CD4-positive, alpha-beta T cell treated with Interleukin-6 at 100 ng/mL for 8 hours (primary cell): ENCODE results near the gene TMC1.
"Not testable (repeated sequence)": the region's sequence is repeated elsewhere in the genome, so short reads cannot be mapped to it uniquely, and the experiment has no call there.

Experiments
- DNase-seq: peaks from one replicate; pipeline ENCODE4 v3.0.0-alpha.2; 2020; ENCODE audit warnings: mixed read lengths, low spot score

Gene TMC1

DNA sequence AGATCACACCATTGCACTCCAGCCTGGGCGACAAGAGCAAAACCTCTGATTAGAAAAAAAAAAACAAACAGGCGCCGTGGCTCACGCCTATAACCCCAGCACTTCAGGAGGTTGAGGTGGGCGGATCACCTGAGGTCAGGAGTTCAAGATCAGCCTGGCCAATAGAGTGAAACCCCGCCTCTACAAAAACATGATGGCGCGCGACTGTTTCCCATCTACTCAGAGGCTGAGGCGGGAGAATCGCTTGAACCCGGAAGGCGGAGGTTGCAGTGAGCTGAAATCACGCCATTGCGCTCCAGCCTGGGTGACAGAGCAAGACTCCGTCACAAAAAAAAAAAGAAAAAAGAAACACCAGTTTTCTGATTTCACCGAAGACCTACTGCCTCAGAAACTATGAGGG is at the start of gene TMC1:
TSS of gene TMC1 (plus strand) at position 193 of the 400 bp plus-strand sequence. CDS start 127,041 bp downstream, outside the sequence.
- DNase-seq: not testable (repeated sequence)

DNA sequence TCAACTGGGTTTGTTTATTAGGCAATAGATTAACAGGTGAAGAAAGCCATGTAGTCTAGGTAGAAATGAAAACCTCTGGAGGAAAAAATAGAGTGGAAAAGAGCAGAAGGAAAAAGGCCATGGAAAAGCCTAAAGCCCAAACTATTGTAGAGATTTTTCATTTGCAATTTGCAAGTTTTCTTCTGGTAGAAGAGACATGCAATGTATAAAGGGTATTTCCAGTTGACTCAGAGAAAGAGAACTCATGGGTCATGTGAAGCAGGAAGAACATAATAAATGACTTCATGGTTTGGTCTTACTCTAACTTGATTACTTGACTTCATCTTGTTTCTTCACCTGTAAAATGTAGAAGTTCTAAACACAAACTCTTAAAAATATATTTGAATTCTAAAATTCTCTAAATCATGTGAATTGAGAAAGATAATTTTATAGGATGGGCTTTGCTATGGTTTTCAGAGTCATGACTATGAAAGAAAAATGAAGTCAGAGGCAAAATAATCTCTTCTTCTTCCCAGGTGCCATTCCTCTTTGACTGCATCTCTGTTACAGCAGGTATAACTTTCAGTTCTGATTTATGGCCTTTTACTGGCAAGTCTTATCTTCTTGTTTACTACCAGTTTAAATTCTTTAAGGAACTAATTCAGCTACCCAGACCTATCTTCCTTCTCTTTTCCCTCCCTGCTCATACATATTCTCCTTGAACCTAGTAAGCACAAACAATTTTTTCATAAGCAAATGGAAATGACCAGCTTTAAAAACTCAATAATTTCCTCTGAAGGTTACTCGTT is 47.7 kb upstream of the TMC1 start:
- DNase-seq: no peak

DNA sequence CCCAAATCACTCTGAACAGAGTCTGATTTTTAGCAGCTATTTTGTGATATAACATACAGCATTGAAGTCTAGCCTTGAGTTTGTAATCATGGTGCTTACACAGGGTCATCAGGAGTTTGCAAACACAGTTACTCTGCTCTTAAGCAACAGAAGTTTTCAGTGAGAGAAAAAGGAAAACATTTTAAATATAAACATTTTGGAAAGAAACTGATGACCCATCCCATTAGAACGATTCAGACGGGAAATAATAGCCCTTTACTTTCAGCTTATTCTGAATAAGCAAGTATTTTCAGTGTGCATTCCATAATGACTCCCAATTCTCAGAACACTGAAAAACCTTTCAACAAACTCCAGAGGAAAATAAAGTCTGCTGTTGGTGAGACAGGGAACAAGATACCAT is 46.7 kb upstream of the TMC1 start:
- DNase-seq: no peak

DNA sequence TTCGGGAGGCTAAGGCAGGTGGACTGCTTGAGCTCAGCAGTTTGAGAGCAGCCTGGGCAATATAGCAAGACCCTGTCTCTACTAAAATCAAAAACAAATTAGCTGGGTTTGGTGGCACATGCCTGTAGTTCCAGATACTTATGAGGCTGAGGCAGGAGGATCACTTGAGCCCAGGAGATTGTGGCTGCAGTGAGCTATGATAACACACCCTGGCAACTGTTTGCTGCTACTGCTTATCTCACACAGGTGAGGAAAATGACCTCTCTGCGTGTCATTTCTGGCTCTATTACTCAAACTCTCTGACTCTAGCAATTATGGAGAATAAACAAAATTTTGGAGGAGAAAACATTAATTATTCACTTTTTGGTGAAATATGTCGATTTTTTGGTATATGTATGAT is 45.3 kb upstream of the TMC1 start:
- DNase-seq: no peak

DNA sequence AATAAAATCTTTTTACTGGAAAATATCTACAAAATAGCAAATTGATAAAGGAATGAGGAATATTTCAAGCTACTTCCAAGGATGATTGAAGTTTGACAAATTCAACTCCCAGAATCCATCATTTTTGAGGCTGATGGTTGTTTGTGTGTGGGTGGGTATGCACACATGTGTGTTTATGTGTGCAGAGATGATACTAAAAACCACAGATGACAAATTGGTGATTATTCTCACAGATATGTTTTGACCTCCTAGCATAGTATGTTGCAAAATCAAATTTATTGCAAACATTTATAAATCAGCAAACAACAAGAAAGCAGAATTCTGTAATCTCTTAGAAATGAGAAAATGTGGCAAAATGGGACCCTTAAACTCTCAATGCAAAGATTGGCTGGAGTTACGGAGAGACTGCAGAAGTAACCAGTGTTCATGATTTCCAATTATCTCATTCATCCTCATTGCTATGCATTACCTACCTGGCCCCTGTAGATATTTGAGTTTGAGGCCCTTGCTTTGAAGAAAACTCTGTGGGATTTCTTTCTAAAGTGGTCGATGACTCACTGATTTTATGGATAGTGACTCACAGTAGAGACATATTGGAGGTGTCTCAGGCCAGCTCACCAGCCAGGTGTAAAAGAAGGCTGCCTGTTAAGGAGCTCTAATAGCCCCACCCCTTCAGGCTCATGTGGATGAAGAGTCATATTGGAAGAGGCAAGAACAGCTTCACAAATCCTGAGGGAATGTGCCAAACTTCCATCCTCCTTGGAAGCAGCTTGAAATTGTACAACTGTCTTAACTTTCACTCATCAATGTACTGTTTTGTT is 44.6 kb upstream of the TMC1 start:
- DNase-seq: peak; percentile 49

- no peak for DNase-seq
Observed at GRCh38 chr9:72477930-72478518, 43.4 kb upstream of the TMC1 start.

- DNase-seq: no peak
Observed at GRCh38 chr9:72478966-72479365, 42.4 kb upstream of the TMC1 start.

- DNase-seq: not testable (repeated sequence)
Observed at GRCh38 chr9:72480261-72480660, 41.1 kb upstream of the TMC1 start.

- DNase-seq: no peak
Observed at GRCh38 chr9:72480921-72481320, 40.5 kb upstream of the TMC1 start.

DNA sequence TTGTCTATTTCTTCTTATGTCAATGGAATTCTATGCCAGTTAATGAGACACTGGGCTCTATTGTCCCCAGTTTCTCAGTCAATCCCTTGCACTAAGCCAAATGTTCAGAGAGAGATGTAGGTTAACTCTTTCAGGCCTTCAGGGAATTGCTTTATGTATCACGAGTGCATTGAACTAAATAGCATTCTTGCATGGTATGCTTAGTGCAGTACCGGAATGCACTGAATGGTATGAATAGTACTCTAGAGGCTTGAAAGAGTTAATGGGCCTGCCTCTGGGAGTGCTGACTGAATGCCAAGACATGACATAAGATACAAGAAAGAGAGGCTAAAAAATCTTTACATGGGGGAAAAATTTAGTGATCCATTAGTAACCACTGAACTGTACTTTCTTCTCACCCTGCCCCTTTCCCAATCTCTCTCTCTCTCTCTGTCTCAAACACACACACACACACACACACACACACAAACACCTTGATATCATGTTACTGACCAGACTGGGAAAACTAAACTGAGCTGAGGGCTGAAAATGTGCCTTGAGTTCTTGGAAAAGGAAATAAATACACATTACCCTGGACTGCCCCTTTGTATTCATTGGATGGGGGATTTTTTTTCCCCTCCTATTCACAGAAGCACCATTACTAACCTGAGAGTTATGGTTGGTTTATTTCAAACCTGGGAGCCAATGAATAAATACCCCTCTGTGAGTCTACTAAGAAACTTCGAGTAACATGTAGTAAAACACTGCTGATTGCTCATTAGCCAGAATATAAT is 35.4 kb upstream of the TMC1 start:
- no peak for DNase-seq

DNA sequence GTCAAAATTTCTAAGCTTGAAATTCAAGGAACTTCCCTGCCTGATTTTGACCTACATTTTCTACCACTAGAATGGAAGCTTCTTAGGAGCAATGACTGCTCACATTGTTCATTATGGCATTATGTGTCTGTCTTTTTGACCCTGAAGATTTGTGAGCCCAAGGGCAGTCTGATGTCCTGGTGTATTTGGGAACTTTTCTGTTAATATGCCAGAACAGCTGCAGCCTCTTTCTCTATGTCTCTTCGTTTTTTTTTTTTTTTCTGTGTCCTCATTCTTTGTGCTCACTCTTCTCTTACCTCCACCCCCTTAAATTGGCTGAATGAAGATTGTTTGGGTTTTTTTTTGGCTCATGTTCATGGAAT is 34.8 kb upstream of the TMC1 start:
- DNase-seq: no peak

DNA sequence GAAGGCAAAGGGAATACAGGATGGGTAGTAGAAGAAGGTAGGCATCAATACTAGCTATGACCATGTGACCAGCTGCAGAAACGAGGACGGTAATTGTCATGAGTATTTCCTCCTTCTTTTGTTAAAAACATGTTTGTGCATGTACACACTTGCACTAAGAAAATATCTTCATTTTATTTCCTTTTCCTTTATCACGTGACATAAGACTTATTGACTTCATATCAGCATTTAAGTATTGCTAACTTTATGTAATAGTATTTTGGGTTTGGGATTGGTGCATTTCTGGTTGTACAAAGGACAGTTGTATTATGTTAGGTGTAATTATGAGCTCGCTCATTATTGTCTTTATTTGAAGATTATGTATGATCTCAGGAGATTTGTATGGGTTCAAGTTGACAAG is 33.7 kb upstream of the TMC1 start:
- not testable (repeated sequence) for DNase-seq

GRCh38 chr9:72489986-72490385 is 31.4 kb upstream of the TMC1 start:
- DNase-seq: no peak

GRCh38 chr9:72491242-72491641 is 30.2 kb upstream of the TMC1 start:
- no peak for DNase-seq

DNA sequence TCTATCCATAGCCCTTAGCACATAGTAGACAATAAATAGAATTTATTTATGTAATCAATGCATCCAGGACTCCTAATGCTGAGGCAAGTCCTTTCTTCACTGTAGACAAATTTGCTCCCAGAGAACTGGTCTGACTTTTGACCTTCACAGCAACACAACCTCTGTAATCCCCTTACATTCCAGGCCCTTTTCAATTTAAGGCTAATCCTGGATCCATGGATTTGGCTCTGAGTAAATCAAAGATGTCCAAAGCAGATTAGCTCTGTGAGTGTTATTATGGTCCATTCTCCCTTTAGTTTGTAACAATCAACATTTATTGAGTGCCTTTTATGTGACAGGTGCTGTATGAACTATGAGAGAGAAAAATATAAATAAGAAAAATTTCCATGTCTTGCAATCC is 27.4 kb upstream of the TMC1 start:
- no peak for DNase-seq

DNA sequence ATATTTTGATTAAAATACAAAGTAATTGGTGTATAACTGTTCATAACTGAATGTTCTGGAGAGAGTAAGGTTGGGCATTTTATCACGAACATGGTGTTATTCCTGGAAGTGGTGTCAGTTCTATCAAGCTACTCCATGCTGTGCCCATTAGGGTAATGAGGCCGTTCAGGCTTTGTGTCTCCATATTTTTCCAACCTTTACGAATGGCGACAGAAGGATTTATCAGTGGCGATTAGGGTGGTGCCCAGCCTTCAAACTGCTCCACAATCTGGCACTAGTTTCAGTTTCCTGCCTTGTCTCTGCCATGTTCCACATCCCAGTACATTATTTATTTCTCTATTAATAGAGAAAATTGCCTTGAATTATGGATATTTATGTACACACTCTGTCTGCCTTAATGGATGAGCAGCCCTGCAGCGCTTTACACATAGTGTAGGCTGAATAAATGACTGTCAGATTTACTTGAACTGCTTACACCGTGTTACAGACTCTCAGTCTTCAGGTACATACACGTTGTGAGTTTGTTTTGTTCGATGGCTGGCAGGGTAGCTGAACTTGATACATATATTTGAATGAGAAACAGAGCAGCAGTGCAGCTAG is 23.9 kb upstream of the TMC1 start:
- no peak for DNase-seq

DNA sequence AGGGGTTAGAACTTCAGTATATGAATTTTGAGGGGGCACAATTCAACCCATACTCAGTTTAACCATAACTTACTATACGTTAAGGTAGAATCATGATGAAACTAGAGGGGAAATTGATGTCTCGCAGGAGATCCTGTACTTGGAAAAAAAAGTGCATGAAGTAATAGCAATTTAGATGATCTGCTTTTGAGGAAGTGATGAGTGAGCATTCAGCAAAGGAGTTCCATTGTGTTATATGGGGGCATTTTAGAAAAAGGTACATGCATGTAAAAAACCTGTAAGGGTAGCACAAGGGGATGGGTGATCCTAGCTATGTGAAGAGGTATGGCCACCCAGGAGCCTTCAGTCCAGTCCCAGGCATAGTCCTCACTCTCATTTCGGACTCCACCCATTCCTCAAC is 14.8 kb upstream of the TMC1 start:
- no peak for DNase-seq

DNA sequence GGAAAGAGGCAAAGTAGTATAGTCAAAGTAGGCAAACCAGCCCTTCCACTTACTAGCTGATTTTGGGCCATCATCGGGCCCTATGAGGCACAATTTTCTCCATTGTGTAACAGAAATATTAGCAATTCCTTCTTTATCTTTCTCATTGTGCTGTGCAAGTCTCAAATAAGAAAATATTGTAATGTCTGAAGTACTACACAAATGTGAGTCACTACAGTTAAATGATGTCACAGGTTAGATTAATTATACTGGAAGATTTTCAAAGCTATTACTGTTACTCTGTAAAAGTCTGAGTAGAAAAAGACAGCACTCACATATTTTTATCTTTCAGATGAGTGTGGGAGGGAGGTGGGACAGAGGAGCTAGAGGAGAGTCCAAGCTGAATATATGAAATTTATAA is 12.4 kb upstream of the TMC1 start:
- DNase-seq: no peak

DNA sequence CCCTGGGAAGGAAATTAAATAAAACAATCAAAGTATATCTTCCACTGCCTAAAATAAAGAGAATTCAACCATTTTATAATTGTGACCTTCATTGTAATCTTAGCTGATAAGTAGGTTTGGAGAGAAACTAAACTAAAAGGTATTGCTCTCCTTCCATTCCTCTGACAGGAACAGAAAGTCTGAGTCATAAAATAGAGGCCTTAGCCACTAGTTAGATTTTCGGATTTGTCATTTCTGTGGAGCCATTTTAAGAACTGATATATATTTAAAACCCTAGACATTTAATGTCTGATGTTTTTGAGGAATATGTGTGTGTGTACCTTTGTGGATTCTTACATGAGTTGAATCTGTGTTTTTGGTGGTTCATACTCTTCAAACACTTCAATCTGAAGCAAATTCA is 11.8 kb upstream of the TMC1 start:
- DNase-seq: no peak

DNA sequence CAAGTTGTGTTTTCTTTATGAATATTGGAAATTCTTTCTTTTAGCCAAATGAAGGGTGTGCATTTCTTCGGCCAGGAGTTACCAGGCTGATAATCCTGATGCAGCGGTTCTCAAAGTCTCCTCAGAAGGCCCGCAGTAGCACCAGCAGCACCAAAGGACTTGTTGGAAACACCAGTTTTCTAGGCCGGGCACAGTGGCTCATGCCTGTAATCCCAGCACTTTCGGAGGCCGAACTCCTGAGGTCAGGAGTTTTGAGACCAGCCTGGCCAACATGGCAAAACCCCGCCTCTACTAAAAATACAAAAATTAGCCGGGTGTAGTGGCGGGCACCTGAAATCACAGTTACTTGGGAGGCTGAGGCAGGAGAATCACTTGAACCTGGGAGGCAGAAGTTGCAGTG is 397 bp upstream of the TMC1 start:
- DNase-seq: not testable (repeated sequence)

- DNase-seq: peak; percentile 38
Observed at GRCh38 chr9:72524820-72525540, 3.6 kb downstream of the TMC1 start.
